Esophagus (tissue), 2 donors: ENCODE results near the gene IGF1R. TPM values are rescaled to one million over a fixed set of nuclear protein-coding genes. Genes with fewer than 3 reads are reported as not detected.
A peak's percentile ranks its signal among the peaks of the same experiment; 100 is the strongest.

ENCODE experiments used
- H3K27ac ChIP-seq, 2 donors: one replicate each; pipeline ENCODE4 v1.5.1; 2013; ENCODE audit warnings: low read depth in 2 of 2, mild to moderate bottlenecking in 2 of 2, inconsistent platforms in 1 of 2, low read length in 1 of 2, moderate library complexity in 1 of 2
- H3K27me3 ChIP-seq, 2 donors: one replicate each; pipeline ENCODE4 v1.6.1; 2013; ENCODE audit warnings: low read length in 2 of 2, control low read depth in 1 of 2, mild to moderate bottlenecking in 1 of 2; ENCODE audit not compliant: insufficient read depth in 2 of 2, control insufficient read depth in 1 of 2
- H3K36me3 ChIP-seq, 2 donors: one replicate each; pipeline ENCODE4 v1.6.1; 2013; ENCODE audit warnings: low read length in 1 of 2; ENCODE audit not compliant: control insufficient read depth in 2 of 2, insufficient read depth in 2 of 2
- H3K4me1 ChIP-seq, 2 donors: one replicate each; pipeline ENCODE4 v1.6.1; 2013; ENCODE audit warnings: low read length in 1 of 2; ENCODE audit not compliant: control insufficient read depth in 2 of 2, insufficient read depth in 2 of 2
- H3K4me3 ChIP-seq, 2 donors: one replicate each; pipeline ENCODE4 v1.5.1; 2013; ENCODE audit warnings: low read length in 2 of 2, mild to moderate bottlenecking in 2 of 2, low read depth in 1 of 2, moderate library complexity in 1 of 2
- H3K9me3 ChIP-seq, 2 donors: one replicate each; pipeline ENCODE4 v1.6.1; 2013; ENCODE audit warnings: mild to moderate bottlenecking in 2 of 2, low read depth in 1 of 2, low read length in 1 of 2, moderate library complexity in 1 of 2; ENCODE audit not compliant: control insufficient read depth in 2 of 2, insufficient read depth in 1 of 2
- WGBS, 2 donors: extraction: QIAGEN DNeasy Blood & Tissue Kit; methylation state at CpG; one replicate each; pipeline ENCODE4 v1.1.7; 2013; 5-methylcytosine and 5-hydroxymethylcytosine counted together
- polyA plus RNA-seq, 2 donors: library from polyadenylated mRNA; stranded (reverse); fragments of 200-250 nt; gene quantifications; one replicate each; pipeline ENCODE4 v1.2.3, GENCODE V29; 2013
- donor health status: healthy with polysubstance abuse.
- donor health status: Bipolar disorder and iron deficiency.

IGF1R gene
- polyA plus RNA-seq, 2 donors = 4.1 to 4.4 TPM

- no peak overlapping the region for H3K4me3 ChIP-seq
- no peaks in the 10 kb centered on the region for H3K27me3 ChIP-seq
- H3K4me1 ChIP-seq = peaks cover 0 to 5% of the 10 kb centered on the region in 2 donors
- 97 to 99% methylated on average over 4 of the region's 4 CpGs for WGBS, 2 donors
- H3K36me3 ChIP-seq = no peaks in the 10 kb centered on the region
- H3K27ac ChIP-seq = no peak overlapping the region
- no peaks in the 10 kb centered on the region for H3K9me3 ChIP-seq
Measured at GRCh38 chr15:98980899-98981228, 332.5 kb downstream of the IGF1R start.

GRCh38 chr15:98981851-98982722 is 333.7 kb downstream of the IGF1R start:
- WGBS, 2 donors = 58 to 66% methylated on average over 14 of the region's 14 CpGs
- Histone ChIP-seq H3K9me3 (no peaks in the 10 kb centered on the region), H3K36me3 (no peaks in the 10 kb centered on the region), H3K4me1 (peaks cover 0 to 5% of the 10 kb centered on the region in 2 donors), H3K4me3 (no peak overlapping the region), H3K27ac (peak overlapping the region; percentile 14 to 86), H3K27me3 (no peaks in the 10 kb centered on the region)

GRCh38 chr15:98983334-98983733 is 335.0 kb downstream of the IGF1R start:
- H3K27ac ChIP-seq = peak overlapping the region; percentile 30 to 77
- H3K27me3 ChIP-seq = no peaks in the 10 kb centered on the region
- no peak overlapping the region for H3K4me3 ChIP-seq
- H3K9me3 ChIP-seq = peaks cover 0 to 2% of the 10 kb centered on the region in 2 donors
- H3K36me3 ChIP-seq = no peaks in the 10 kb centered on the region
- peaks cover 0 to 5% of the 10 kb centered on the region in 2 donors for H3K4me1 ChIP-seq
- WGBS, 2 donors = 16 to 23% methylated on average over 2 of the region's 2 CpGs

GRCh38 chr15:98986281-98986680 is 337.9 kb downstream of the IGF1R start:
- no peak overlapping the region for H3K4me3 ChIP-seq
- H3K27ac ChIP-seq = no peak overlapping the region
- 81 to 83% methylated on average over 1 of the region's 1 CpG for WGBS, 2 donors
- H3K4me1 ChIP-seq = peaks cover 0 to 5% of the 10 kb centered on the region in 2 donors
- H3K27me3 ChIP-seq = no peaks in the 10 kb centered on the region
- H3K36me3 ChIP-seq = no peaks in the 10 kb centered on the region
- H3K9me3 ChIP-seq = peaks cover 0 to 2% of the 10 kb centered on the region in 2 donors

- no peaks in the 10 kb centered on the region for H3K27me3 ChIP-seq
- H3K36me3 ChIP-seq = no peaks in the 10 kb centered on the region
- H3K9me3 ChIP-seq = no peaks in the 10 kb centered on the region
- 90 to 94% methylated on average over 2 of the region's 2 CpGs for WGBS, 2 donors
- H3K27ac ChIP-seq = no peak overlapping the region
- peaks cover 0 to 3% of the 10 kb centered on the region in 2 donors for H3K4me1 ChIP-seq
- no peak overlapping the region for H3K4me3 ChIP-seq
Measured at GRCh38 chr15:98994892-98995291, 346.6 kb downstream of the IGF1R start.

- Histone ChIP-seq H3K4me1 (peaks cover 0 to 3% of the 10 kb centered on the region in 2 donors), H3K4me3 (no peak overlapping the region), H3K27me3 (no peaks in the 10 kb centered on the region), H3K36me3 (no peaks in the 10 kb centered on the region), H3K27ac (no peak overlapping the region), H3K9me3 (no peaks in the 10 kb centered on the region)
Measured at GRCh38 chr15:98996169-98996568, 347.8 kb downstream of the IGF1R start.

GRCh38 chr15:98996624-98997023 is 348.3 kb downstream of the IGF1R start:
- Histone ChIP-seq H3K4me3 (no peak overlapping the region), H3K4me1 (peaks cover 0 to 3% of the 10 kb centered on the region in 2 donors), H3K9me3 (no peaks in the 10 kb centered on the region), H3K36me3 (no peaks in the 10 kb centered on the region), H3K27me3 (no peaks in the 10 kb centered on the region), H3K27ac (no peak overlapping the region)
- WGBS, 2 donors = 80 to 82% methylated on average over 6 of the region's 6 CpGs

GRCh38 chr15:98997312-98997711 is 349.0 kb downstream of the IGF1R start:
- Histone ChIP-seq H3K36me3 (no peaks in the 10 kb centered on the region), H3K4me1 (peaks cover 0 to 3% of the 10 kb centered on the region in 2 donors), H3K27ac (no peak overlapping the region), H3K27me3 (no peaks in the 10 kb centered on the region), H3K4me3 (no peak overlapping the region), H3K9me3 (no peaks in the 10 kb centered on the region)
- WGBS, 2 donors = 83 to 88% methylated on average over 3 of the region's 3 CpGs

- Histone ChIP-seq H3K4me3 (no peak overlapping the region), H3K9me3 (no peaks in the 10 kb centered on the region), H3K27ac (no peak overlapping the region), H3K27me3 (no peaks in the 10 kb centered on the region), H3K4me1 (peaks cover 0 to 3% of the 10 kb centered on the region in 2 donors), H3K36me3 (no peaks in the 10 kb centered on the region)
- WGBS, 2 donors = 70 to 72% methylated on average over 9 of the region's 9 CpGs
Measured at GRCh38 chr15:98997755-98998154, 349.4 kb downstream of the IGF1R start.

GRCh38 chr15:98998279-98998678 is 349.9 kb downstream of the IGF1R start:
- Histone ChIP-seq H3K9me3 (no peaks in the 10 kb centered on the region), H3K4me1 (peaks cover 0 to 3% of the 10 kb centered on the region in 2 donors), H3K4me3 (no peak overlapping the region), H3K27me3 (no peaks in the 10 kb centered on the region), H3K27ac (no peak overlapping the region), H3K36me3 (no peaks in the 10 kb centered on the region)
- 55 to 56% methylated on average over 3 of the region's 3 CpGs for WGBS, 2 donors
